ENCODE results near the gene MAP2K7. TPM values are rescaled to one million over a fixed set of nuclear protein-coding genes. Genes with fewer than 3 reads are reported as not detected.
"Not testable (repeated sequence)": the region's sequence is repeated elsewhere in the genome, so short reads cannot be mapped to it uniquely, and the experiment has no call there.

Gene MAP2K7
- total RNA-seq, 1 donor = 23.2 TPM

GRCh38 chr19:7923295-7924191 is 19.9 kb downstream of the MAP2K7 start:
- Histone ChIP-seq H3K4me1 (ENCODE audit: insufficient read depth, low read length) (peaks cover 38% of the 10 kb centered on the region), H3K4me3 (ENCODE audit: low read length) (no peak overlapping the region), H3K27me3 (ENCODE audit: insufficient read depth, low read length) (peaks cover 6% of the 10 kb centered on the region), H3K9me3 (ENCODE audit: low read depth, low read length) (no peaks in the 10 kb centered on the region)

- Histone ChIP-seq H3K4me1 (ENCODE audit: insufficient read depth, low read length) (peaks cover 34% of the 10 kb centered on the region), H3K4me3 (ENCODE audit: low read length) (no peak overlapping the region), H3K27me3 (ENCODE audit: insufficient read depth, low read length) (no peaks in the 10 kb centered on the region), H3K9me3 (ENCODE audit: low read depth, low read length) (no peaks in the 10 kb centered on the region)
Observed at GRCh38 chr19:7924241-7924640, 20.6 kb downstream of the MAP2K7 start.

- Histone ChIP-seq H3K4me1 (ENCODE audit: insufficient read depth, low read length) (peaks cover 29% of the 10 kb centered on the region), H3K27me3 (ENCODE audit: insufficient read depth, low read length) (no peaks in the 10 kb centered on the region)
Observed at GRCh38 chr19:7924651-7925170, 21.0 kb downstream of the MAP2K7 start.

GRCh38 chr19:7925171-7925851 is 21.6 kb downstream of the MAP2K7 start:
- Histone ChIP-seq H3K27me3 (ENCODE audit: insufficient read depth, low read length) (no peaks in the 10 kb centered on the region), H3K4me1 (ENCODE audit: insufficient read depth, low read length) (peaks cover 24% of the 10 kb centered on the region), H3K4me3 (ENCODE audit: low read length) (no peak overlapping the region), H3K9me3 (ENCODE audit: low read depth, low read length) (no peaks in the 10 kb centered on the region)

More at GRCh38 chr19:7924651-7925170, 21.0 kb downstream of the MAP2K7 start:
- no peak overlapping the region for H3K4me3 ChIP-seq (ENCODE audit: low read length)
- no peaks in the 10 kb centered on the region for H3K9me3 ChIP-seq (ENCODE audit: low read depth, low read length)

DNA sequence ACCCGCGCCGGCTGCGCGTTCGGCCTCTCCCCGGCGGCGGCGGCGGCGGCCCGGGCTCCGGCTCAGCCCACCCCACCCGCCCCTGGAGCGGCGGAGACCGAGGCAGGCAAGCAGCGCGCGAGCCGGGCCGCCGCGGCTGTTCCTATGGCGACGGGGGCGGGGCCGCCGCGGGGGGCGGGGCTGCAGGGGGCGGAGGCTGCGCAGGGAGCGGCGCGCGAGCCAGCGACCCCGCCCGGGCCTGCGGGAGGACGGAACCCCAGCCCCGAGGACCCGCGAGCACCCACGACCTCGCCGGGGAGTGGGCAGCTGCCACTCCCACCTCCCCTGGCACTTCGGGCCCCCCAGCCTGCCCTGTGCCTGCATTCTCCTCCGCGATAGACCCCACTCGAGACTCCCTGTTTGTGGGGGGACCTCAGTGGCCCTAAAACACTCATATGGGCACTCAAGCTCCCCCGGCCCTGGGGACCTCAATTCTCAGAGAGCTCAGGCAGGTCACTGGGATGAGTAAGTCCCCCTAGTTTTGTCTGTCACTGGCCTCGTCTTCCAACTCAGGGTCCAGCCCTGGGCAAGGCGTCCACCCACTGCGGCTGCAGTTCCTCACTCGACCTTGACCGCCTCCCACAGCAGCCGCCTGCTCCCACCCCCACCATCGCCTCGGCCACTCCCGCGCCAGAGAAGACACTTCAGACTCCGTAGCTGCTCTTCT is 22.5 kb downstream of the MAP2K7 start, which contains the start of gene CTXN1:
Gene CTXN1, minus strand, starts transcription at position 115 of the 706 bp plus-strand sequence. CDS start 597 bp downstream, outside the sequence.
- Histone ChIP-seq H3K9me3 (ENCODE audit: low read depth, low read length) (no peaks in the 10 kb centered on the region), H3K27me3 (ENCODE audit: insufficient read depth, low read length) (no peaks in the 10 kb centered on the region), H3K4me1 (ENCODE audit: insufficient read depth, low read length) (peaks cover 22% of the 10 kb centered on the region), H3K4me3 (ENCODE audit: low read length) (no peak within 1 kb of the TSS)

- Histone ChIP-seq H3K27me3 (ENCODE audit: insufficient read depth, low read length) (no peaks in the 10 kb centered on the region), H3K4me1 (ENCODE audit: insufficient read depth, low read length) (peaks cover 14% of the 10 kb centered on the region), H3K9me3 (ENCODE audit: low read depth, low read length) (no peaks in the 10 kb centered on the region), H3K4me3 (ENCODE audit: low read length) (no peak overlapping the region)
Observed at GRCh38 chr19:7926727-7927604, 23.3 kb downstream of the MAP2K7 start.

- no peaks in the 10 kb centered on the region for H3K9me3 ChIP-seq (ENCODE audit: low read depth, low read length)
- no peak overlapping the region for H3K4me3 ChIP-seq (ENCODE audit: low read length)
Observed at GRCh38 chr19:7927605-7928333, 24.1 kb downstream of the MAP2K7 start.

DNA sequence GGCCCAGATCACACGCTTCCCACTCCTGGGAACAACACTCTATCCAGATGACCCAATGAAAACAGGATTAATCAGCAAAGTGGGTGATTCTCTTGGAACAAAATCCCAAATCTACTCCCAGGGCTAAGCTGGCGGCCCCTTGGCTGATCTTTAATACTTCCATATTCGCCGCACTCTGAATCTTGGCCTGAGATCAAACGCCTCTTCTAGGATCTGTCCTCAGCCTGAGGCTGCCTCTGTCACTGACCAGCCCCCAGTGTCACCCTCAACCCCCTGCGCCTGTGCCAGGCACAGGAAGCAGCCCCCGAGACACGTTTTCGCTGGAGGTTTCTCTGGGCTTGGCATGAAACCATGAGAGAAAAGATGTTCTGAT is 24.6 kb downstream of the MAP2K7 start:
- no peak overlapping the region for H3K4me3 ChIP-seq (ENCODE audit: low read length)
- H3K27me3 ChIP-seq (ENCODE audit: insufficient read depth, low read length) = no peaks in the 10 kb centered on the region
- no peaks in the 10 kb centered on the region for H3K9me3 ChIP-seq (ENCODE audit: low read depth, low read length)
- peaks cover 12% of the 10 kb centered on the region for H3K4me1 ChIP-seq (ENCODE audit: insufficient read depth, low read length)

More at GRCh38 chr19:7927605-7928333, 24.1 kb downstream of the MAP2K7 start:
- H3K27me3 ChIP-seq (ENCODE audit: insufficient read depth, low read length) = no peaks in the 10 kb centered on the region
- peaks cover 12% of the 10 kb centered on the region for H3K4me1 ChIP-seq (ENCODE audit: insufficient read depth, low read length)

DNA sequence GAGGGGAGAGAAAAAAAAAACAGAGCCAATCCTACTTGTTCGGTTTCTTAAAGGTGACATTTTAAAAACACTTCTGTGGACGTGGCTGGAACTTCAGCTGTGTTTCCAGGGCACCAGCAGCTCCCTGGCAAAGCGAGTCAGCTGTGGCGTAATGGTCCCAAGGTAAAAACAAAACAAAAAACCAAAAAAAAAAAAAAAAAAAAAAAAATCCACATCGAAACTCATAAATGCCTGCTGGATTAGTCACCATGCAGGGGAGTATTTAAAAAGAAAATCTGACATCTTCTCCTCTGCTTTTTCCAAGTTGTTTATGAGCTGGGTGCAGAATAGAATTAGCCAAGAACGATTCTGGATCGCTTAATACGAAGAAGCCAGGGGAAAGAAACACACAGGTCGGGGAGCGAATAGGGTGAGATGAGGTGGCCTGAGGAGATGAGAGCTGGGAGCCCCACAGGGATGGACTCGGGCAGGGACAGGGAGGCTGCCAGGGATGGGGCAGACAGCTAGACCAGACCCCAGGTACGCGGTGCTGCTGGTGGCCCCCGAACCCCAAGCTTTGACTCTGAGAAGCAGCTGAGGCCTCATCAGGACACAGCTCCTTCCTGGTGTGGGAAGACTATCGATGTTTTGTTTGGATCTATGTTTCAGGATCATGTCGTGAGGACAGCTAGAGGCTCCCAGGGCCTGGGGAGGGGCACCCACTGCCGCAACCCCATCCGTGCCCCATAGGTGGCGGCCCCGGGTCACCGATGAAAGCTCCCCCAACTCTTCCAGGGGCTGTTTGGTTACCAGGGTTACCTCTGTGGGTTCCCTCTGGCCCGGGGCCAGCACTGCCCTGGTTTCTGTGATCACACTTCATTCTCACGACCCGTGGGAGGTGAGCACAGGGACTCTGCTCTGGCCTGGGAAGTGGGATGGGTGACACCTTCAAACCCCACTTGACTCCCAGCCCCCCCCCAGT is 25.3 kb downstream of the MAP2K7 start:
- peaks cover 12% of the 10 kb centered on the region for H3K4me1 ChIP-seq (ENCODE audit: insufficient read depth, low read length)
- H3K9me3 ChIP-seq (ENCODE audit: low read depth, low read length) = no peaks in the 10 kb centered on the region
- no peak overlapping the region for H3K4me3 ChIP-seq (ENCODE audit: low read length)
- no peaks in the 10 kb centered on the region for H3K27me3 ChIP-seq (ENCODE audit: insufficient read depth, low read length)

- H3K27me3 ChIP-seq (ENCODE audit: insufficient read depth, low read length); H3K4me3 ChIP-seq (ENCODE audit: low read length); H3K9me3 ChIP-seq (ENCODE audit: low read depth, low read length): not testable (repeated sequence)
- peaks cover 10% of the 10 kb centered on the region for H3K4me1 ChIP-seq (ENCODE audit: insufficient read depth, low read length)
Observed at GRCh38 chr19:7930030-7930429, 26.4 kb downstream of the MAP2K7 start.

DNA sequence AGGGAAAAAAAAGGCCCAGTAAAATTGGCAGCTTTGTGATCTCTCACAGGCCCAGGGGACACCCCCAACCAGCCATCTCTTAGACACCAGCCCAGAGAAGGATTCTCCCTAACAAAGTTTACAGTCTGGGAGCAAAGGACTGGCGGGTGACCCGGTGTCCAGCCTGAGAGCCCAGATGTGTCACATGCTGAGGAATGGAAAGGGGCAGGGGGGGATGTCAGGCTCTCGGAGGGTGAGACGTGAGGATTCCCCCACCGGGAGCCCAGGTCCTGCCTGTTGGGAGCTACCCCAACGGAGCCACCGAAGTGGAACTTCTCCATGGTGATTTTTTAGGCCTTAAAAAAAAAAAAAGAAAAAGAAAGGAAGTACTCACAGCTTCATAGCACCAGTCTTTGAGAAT is 27.1 kb downstream of the MAP2K7 start:
- H3K4me1 ChIP-seq (ENCODE audit: insufficient read depth, low read length) = peaks cover 4% of the 10 kb centered on the region
- H3K9me3 ChIP-seq (ENCODE audit: low read depth, low read length) = no peaks in the 10 kb centered on the region
- no peaks in the 10 kb centered on the region for H3K27me3 ChIP-seq (ENCODE audit: insufficient read depth, low read length)
- no peak overlapping the region for H3K4me3 ChIP-seq (ENCODE audit: low read length)

GRCh38 chr19:7931221-7932061 is 27.8 kb downstream of the MAP2K7 start:
- H3K4me3 ChIP-seq (ENCODE audit: low read length) = no peak overlapping the region
- peaks cover under 1% of the 10 kb centered on the region for H3K4me1 ChIP-seq (ENCODE audit: insufficient read depth, low read length)
- H3K9me3 ChIP-seq (ENCODE audit: low read depth, low read length) = no peaks in the 10 kb centered on the region
- H3K27me3 ChIP-seq (ENCODE audit: insufficient read depth, low read length) = no peaks in the 10 kb centered on the region

Data from mononuclear cell (primary cell).